Activated naive CD4-positive, alpha-beta T cell treated with anti-CD3 and anti-CD28 coated beads, Interleukin-2, amount 10 ng/mL, durations not matched to agents 7 days and 5 days (primary cell): Measurements from ENCODE around the gene BRICD5.
A peak's percentile ranks its signal among the peaks of the same experiment; 100 is the strongest.

Experiments
- CTCF ChIA-PET: fragments of 350-600 bp; sonication (Branson Sonifier 250); formaldehyde crosslinking; loops from one replicate; lab custom pipeline; 2021; ENCODE audit warnings: antibody characterized with exemption; lab: Charles Lee
- DNase-seq: peaks from one replicate; pipeline ENCODE4 v3.0.0-alpha.2; 2020
- H3K27ac Mint-ChIP-seq: one replicate; pipeline ENCODE4 v1.8.0; 2021; ENCODE audit warnings: mild to moderate bottlenecking, moderate library complexity, mixed read lengths
- H3K27me3 Mint-ChIP-seq: one replicate; pipeline ENCODE4 v1.8.0; 2021; ENCODE audit warnings: mild to moderate bottlenecking, mixed read lengths
- H3K36me3 Mint-ChIP-seq: one replicate; pipeline ENCODE4 v1.8.0; 2021; ENCODE audit warnings: mixed read lengths
- H3K4me1 Mint-ChIP-seq: one replicate; pipeline ENCODE4 v1.8.0; 2021; ENCODE audit warnings: mixed read lengths
- H3K4me3 Mint-ChIP-seq: one replicate; pipeline ENCODE4 v1.8.0; 2021; ENCODE audit warnings: mild to moderate bottlenecking, moderate library complexity, mixed read lengths
- H3K9me3 Mint-ChIP-seq: one replicate; pipeline ENCODE4 v1.8.0; 2021; ENCODE audit warnings: mixed read lengths

The BRICD5 gene

GRCh38 chr16:2214719-2214968 is 4.0 kb upstream of the BRICD5 start, which contains the start of gene PGP:
PGP (minus strand) TSS chr16:2214840; CDS start chr16:2214777, 63 bp downstream.
- Mint-ChIP-seq H3K4me1 (peaks cover 29% of the 10 kb centered on the region), H3K9me3 (no peaks in the 10 kb centered on the region), H3K4me3 (peak within 1 kb of the TSS; percentile 80), H3K36me3 (peaks cover 5% of the 10 kb centered on the region), H3K27me3 (no peaks in the 10 kb centered on the region), H3K27ac (peak within 1 kb of the TSS; percentile 89)
- DNase-seq = no peak
- CTCF ChIA-PET = interaction anchor here (1.0 to 1.5 kb wide), 2 partner anchors 20 to 37 kb away, joined by 3 to 5 read pairs; partner anchors contain the start of gene ECI1

DNA sequence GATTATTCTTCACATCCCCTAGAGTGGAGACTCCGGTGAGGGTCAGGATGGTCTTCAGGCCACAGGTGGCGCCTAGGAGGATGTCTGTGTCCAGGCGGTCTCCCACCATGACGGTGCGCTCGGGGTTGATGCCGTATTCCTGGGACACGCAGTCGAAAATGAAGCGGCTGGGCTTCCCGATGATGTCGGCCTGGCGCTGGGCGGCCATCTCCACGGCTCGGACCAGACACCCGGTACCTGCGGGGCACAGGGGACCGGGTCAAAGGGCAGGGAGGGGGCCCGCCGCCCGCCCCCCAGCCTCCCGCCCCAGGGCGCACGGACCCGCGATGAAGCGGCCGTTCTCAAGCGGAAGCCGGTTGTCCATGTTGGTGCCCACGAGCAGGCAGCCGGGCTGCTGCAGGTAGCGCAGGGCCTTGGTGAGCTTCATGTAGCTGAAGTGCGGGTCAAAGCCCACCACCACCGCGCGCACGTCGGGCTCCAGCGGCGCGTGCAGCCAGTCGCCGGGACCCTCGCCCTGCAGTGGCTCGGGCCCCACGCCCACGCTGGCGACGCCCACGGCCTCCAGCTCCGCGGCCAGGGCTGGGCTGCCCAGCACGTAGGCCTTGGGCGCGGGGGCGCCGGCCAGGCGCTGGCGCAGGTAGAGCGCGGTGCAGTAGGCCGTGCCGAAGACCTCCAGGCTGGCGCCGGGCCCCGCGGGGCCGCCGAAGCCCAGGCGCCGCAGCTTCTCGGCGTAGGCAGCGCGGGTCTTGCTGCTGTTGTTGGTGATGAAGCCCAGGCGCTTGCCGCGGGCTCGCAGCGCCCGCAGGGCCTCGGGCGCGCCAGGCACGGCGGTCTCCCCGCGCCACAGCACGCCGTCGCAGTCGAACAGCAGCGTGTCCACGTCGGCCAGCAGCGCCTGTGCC is 3.4 kb upstream of the BRICD5 start:
- Mint-ChIP-seq H3K4me1 (peaks cover 29% of the 10 kb centered on the region), H3K36me3 (peaks cover 5% of the 10 kb centered on the region), H3K27ac (peak overlapping the region; percentile 85), H3K4me3 (peak overlapping the region; percentile 76), H3K9me3 (no peaks in the 10 kb centered on the region), H3K27me3 (no peaks in the 10 kb centered on the region)
- DNase-seq = peak; percentile 45
- CTCF ChIA-PET = interaction anchor here (1.0 kb wide), 1 partner anchor 19 kb away, joined by 3 read pairs; no protein-coding TSS in a partner anchor

DNA sequence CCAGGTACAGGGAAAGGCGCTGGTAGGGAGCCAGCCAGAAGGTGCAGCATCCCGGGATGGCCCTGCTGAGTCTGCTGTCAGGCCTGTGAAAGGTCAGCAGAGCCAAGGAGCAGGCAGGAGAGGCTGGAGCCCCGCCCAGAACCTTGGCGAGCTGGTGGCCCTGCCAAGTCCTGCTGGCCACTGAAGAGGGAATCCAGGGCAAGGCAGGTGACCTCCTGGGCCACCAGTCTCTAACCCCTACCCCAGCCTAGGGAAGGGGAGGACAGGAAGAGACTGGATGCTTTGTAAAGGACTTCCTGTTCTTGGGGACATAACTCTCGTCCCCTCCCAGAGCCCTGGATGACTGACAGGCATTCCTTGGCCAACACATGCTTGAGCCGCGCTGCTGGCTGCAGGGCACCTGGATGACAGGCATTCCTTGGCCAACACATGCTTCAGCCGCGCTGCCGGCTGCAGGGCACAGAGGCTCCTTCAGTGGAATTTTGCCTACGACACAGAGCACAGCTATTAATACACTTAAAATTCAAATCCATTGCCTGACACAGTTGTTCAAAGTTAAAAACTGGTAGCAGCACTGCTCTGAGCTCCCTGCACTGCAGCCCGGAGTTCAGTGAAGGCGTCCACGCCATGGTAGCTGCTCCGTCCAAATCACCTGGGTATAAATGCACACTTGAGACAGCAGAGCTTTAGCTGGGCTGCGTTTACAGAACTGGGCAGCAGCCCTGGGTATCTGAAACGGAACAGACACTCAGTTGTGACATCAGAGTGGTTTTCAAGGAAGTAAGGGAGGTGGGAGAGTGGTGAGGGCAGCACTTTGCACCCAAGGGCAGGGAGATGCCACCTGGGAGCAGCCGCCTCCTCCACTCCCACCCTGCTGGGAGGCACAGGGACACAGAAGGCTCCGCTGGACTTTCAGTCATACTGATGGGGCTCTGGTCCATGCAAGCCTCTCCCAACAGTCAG is 2.0 kb upstream of the BRICD5 start:
- Mint-ChIP-seq H3K27me3 (no peaks in the 10 kb centered on the region), H3K4me3 (peak overlapping the region; percentile 76), H3K36me3 (peaks cover 7% of the 10 kb centered on the region), H3K4me1 (peaks cover 33% of the 10 kb centered on the region), H3K9me3 (no peaks in the 10 kb centered on the region), H3K27ac (peak overlapping the region; percentile 85)
- DNase-seq = no peak
- CTCF ChIA-PET = no interaction called here

GRCh38 chr16:2211923-2212347 is 1.3 kb upstream of the BRICD5 start:
- CTCF ChIA-PET = no interaction called here
- no peak overlapping the region for H3K4me3 Mint-ChIP-seq
- H3K27me3 Mint-ChIP-seq = no peaks in the 10 kb centered on the region
- DNase-seq = no peak
- H3K9me3 Mint-ChIP-seq = no peaks in the 10 kb centered on the region
- peaks cover 38% of the 10 kb centered on the region for H3K4me1 Mint-ChIP-seq
- H3K27ac Mint-ChIP-seq = no peak overlapping the region
- H3K36me3 Mint-ChIP-seq = peaks cover 12% of the 10 kb centered on the region

- no peak for DNase-seq
- no peaks in the 10 kb centered on the region for H3K9me3 Mint-ChIP-seq
- H3K36me3 Mint-ChIP-seq = peaks cover 14% of the 10 kb centered on the region
- H3K27me3 Mint-ChIP-seq = no peaks in the 10 kb centered on the region
- CTCF ChIA-PET = no interaction called here
- no peak overlapping the region for H3K27ac Mint-ChIP-seq
- H3K4me1 Mint-ChIP-seq = peaks cover 38% of the 10 kb centered on the region
- H3K4me3 Mint-ChIP-seq = no peak overlapping the region
These were observed 692 bp downstream of the BRICD5 start for GRCh38 chr16:2210009-2210332.

- CTCF ChIA-PET = no interaction called here
These were observed 1.2 kb downstream of the BRICD5 start for GRCh38 chr16:2209258-2210008.

GRCh38 chr16:2208772-2209171 is 1.9 kb downstream of the BRICD5 start:
- no peak for DNase-seq
- H3K27me3 Mint-ChIP-seq = peaks cover under 1% of the 10 kb centered on the region
- peaks cover 43% of the 10 kb centered on the region for H3K4me1 Mint-ChIP-seq
- CTCF ChIA-PET = interaction anchor here (0.5 kb wide), 1 partner anchor 16 kb away, joined by 3 read pairs; no protein-coding TSS in a partner anchor
- H3K9me3 Mint-ChIP-seq = no peaks in the 10 kb centered on the region
- peaks cover 14% of the 10 kb centered on the region for H3K36me3 Mint-ChIP-seq
- no peak overlapping the region for H3K4me3 Mint-ChIP-seq
- H3K27ac Mint-ChIP-seq = no peak overlapping the region

More at GRCh38 chr16:2209258-2210008, 1.2 kb downstream of the BRICD5 start:
- no peak for DNase-seq
- H3K9me3 Mint-ChIP-seq = no peaks in the 10 kb centered on the region
- H3K27ac Mint-ChIP-seq = no peak overlapping the region
- peaks cover 42% of the 10 kb centered on the region for H3K4me1 Mint-ChIP-seq
- no peak overlapping the region for H3K4me3 Mint-ChIP-seq
- peaks cover 14% of the 10 kb centered on the region for H3K36me3 Mint-ChIP-seq
- no peaks in the 10 kb centered on the region for H3K27me3 Mint-ChIP-seq

GRCh38 chr16:2208308-2208707 is 2.4 kb downstream of the BRICD5 start:
- Mint-ChIP-seq H3K9me3 (no peaks in the 10 kb centered on the region), H3K27ac (no peak overlapping the region), H3K4me1 (peaks cover 43% of the 10 kb centered on the region), H3K36me3 (peaks cover 12% of the 10 kb centered on the region), H3K4me3 (no peak overlapping the region), H3K27me3 (peaks cover 6% of the 10 kb centered on the region)
- DNase-seq = no peak
- CTCF ChIA-PET = interaction anchor here (0.5 kb wide), 1 partner anchor 17 kb away, joined by 3 read pairs; no protein-coding TSS in a partner anchor

- no peak for DNase-seq
- H3K4me1 Mint-ChIP-seq = peaks cover 38% of the 10 kb centered on the region
- no peak overlapping the region for H3K27ac Mint-ChIP-seq
- CTCF ChIA-PET = no interaction called here
- H3K27me3 Mint-ChIP-seq = peaks cover 7% of the 10 kb centered on the region
- no peaks in the 10 kb centered on the region for H3K9me3 Mint-ChIP-seq
- H3K36me3 Mint-ChIP-seq = peaks cover 10% of the 10 kb centered on the region
- no peak overlapping the region for H3K4me3 Mint-ChIP-seq
These were observed 2.8 kb downstream of the BRICD5 start for GRCh38 chr16:2207872-2208271.

- Mint-ChIP-seq H3K4me3 (peak overlapping the region; percentile 69), H3K9me3 (no peaks in the 10 kb centered on the region), H3K27me3 (peaks cover 16% of the 10 kb centered on the region), H3K27ac (peak overlapping the region; percentile 88), H3K36me3 (peaks cover 10% of the 10 kb centered on the region), H3K4me1 (peaks cover 32% of the 10 kb centered on the region)
- DNase-seq = no peak
- CTCF ChIA-PET = interaction anchor here (1.0 kb wide), 1 partner anchor 12 kb away, joined by 4 read pairs; no protein-coding TSS in a partner anchor
These were observed 3.8 kb downstream of the BRICD5 start for GRCh38 chr16:2206780-2207433.

DNA sequence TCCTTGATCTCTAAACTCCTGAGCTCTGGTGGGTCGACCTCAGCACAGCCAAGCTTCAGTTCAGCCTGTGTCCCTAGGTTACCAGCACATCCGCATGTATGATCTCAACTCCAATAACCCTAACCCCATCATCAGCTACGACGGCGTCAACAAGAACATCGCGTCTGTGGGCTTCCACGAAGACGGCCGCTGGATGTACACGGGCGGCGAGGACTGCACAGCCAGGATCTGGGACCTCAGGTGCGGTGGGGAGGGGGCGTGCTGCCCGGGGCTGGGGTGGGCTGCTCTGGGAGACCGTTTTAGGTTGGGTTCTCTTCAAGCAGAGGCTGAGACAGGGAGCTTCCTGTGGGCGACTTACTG is 4.3 kb downstream of the BRICD5 start:
- peaks cover 29% of the 10 kb centered on the region for H3K4me1 Mint-ChIP-seq
- CTCF ChIA-PET = interaction anchor here (1.0 kb wide), 1 partner anchor 12 kb away, joined by 4 read pairs; no protein-coding TSS in a partner anchor
- DNase-seq = no peak
- peak overlapping the region; percentile 69 for H3K4me3 Mint-ChIP-seq
- H3K9me3 Mint-ChIP-seq = no peaks in the 10 kb centered on the region
- peaks cover 10% of the 10 kb centered on the region for H3K36me3 Mint-ChIP-seq
- peaks cover 21% of the 10 kb centered on the region for H3K27me3 Mint-ChIP-seq
- H3K27ac Mint-ChIP-seq = peak overlapping the region; percentile 88

- Mint-ChIP-seq H3K4me3 (peak overlapping the region; percentile 69), H3K27me3 (peaks cover 23% of the 10 kb centered on the region), H3K36me3 (peaks cover 10% of the 10 kb centered on the region), H3K27ac (peak overlapping the region; percentile 88), H3K4me1 (peaks cover 29% of the 10 kb centered on the region), H3K9me3 (no peaks in the 10 kb centered on the region)
- CTCF ChIA-PET = no interaction called here
- DNase-seq = no peak
These were observed 4.7 kb downstream of the BRICD5 start for GRCh38 chr16:2205967-2206313.
